AG10803 (cell line): ENCODE measurements around the gene G0S2.

ENCODE experiments used
- DNase-seq: peaks from one replicate; pipeline ENCODE4 v3.0.0; 2010; ENCODE audit warnings: low read depth
- H3K4me3 ChIP-seq: 2 replicates; pipeline ENCODE4 v1.5.1; 2011; ENCODE audit warnings: mild to moderate bottlenecking, low read length, control low read depth
- TF ChIP-seq, protein P1 (sequence below): conservative IDR thresholded peaks from 2 replicates; pipeline ENCODE4 v1.5.1; 2011; ENCODE audit warnings: mild to moderate bottlenecking, low read length, control low read depth, inconsistent platforms

Gene G0S2

GRCh38 chr1:209629621-209630382, 45.4 kb upstream of the G0S2 start:
- TF ChIP-seq, protein P1, sequence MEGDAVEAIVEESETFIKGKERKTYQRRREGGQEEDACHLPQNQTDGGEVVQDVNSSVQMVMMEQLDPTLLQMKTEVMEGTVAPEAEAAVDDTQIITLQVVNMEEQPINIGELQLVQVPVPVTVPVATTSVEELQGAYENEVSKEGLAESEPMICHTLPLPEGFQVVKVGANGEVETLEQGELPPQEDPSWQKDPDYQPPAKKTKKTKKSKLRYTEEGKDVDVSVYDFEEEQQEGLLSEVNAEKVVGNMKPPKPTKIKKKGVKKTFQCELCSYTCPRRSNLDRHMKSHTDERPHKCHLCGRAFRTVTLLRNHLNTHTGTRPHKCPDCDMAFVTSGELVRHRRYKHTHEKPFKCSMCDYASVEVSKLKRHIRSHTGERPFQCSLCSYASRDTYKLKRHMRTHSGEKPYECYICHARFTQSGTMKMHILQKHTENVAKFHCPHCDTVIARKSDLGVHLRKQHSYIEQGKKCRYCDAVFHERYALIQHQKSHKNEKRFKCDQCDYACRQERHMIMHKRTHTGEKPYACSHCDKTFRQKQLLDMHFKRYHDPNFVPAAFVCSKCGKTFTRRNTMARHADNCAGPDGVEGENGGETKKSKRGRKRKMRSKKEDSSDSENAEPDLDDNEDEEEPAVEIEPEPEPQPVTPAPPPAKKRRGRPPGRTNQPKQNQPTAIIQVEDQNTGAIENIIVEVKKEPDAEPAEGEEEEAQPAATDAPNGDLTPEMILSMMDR = no peak
- H3K4me3 ChIP-seq = no peak overlapping the region
- DNase-seq = no peak

DNA sequence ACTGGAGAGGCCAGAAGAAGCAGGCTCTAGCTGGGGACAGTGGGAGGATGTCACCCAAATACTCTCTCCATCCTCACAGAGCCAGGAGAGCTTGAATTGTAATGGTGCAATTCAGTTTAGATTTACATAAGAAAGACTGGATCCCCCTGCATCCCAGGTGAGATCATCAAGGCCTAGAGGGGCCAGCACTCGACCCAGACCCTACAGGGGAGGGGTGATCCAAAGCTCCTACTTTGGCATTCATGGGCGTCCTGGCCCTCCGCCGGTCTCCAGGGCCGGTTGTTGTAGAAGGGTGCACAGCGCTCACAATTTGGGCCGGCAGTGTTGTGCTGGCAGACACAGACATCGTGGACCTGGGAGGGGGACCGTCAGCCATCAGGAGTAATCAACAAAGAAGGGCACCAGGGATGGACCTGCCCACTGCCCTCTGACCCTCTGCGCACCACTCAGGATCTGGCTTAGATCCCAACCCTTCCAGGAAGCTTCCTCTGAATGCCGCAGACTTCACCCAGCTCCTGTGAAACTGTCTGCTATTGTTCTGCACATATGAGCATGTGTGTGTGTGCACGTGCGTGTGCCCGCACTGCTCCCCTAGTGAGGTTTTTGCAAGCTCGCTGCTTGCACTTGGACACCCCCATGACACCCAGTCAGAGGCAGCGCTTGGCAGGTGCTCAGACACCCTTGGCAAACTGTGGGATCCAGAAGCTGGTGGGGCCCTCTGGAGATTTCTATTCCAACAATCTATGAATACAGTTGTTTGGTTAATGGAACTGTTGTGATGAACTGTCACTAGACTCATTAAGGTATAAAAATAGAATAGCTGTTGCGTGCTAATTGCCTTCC, 44.6 kb upstream of the G0S2 start:
- TF ChIP-seq, protein P1 = no peak
- no peak for DNase-seq

DNA sequence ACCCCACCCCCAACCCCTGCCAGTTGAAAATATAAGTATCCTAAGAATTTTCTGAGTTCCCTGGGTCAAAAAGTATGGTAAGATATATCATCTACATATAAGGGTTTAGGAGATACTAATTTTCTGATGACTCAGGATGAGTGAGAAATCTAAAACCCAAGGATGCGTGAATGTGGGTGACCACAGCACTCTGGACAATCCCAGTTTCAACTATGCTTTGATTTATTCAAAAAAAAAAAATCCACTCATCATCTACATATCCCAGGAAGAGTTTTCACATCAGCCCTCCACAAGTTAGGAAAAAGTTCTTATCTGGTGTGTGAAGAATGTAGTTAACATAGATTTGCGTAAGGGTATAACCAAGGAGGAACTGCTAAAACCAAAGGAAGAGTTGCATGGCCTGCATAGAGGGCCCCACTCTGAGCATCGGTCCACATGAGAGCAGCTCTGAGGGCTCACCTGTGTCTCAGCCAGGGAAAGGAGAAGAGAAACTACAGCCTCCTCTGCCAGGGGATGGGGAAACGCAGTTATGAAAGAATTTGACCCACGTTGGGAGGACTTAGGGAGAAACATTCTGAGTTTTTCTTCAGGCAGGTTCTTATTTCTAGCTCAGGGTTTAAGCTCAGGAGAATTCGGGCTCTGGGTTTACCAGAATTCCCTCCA, 41.7 kb upstream of the G0S2 start:
- TF ChIP-seq, protein P1 = no peak
- peak; percentile 46 for DNase-seq

More for the DNA sequence above, 44.6 kb upstream of the G0S2 start:
- H3K4me3 ChIP-seq = no peak overlapping the region

GRCh38 chr1:209634005-209634737, 41.0 kb upstream of the G0S2 start:
- no peak for DNase-seq
- TF ChIP-seq, protein P1 = no peak

More for the DNA sequence above, 41.7 kb upstream of the G0S2 start:
- H3K4me3 ChIP-seq = no peak overlapping the region

GRCh38 chr1:209635850-209636249, 39.4 kb upstream of the G0S2 start:
- TF ChIP-seq, protein P1 = no peak
- no peak overlapping the region for H3K4me3 ChIP-seq
- DNase-seq = no peak

More at GRCh38 chr1:209634005-209634737, 41.0 kb upstream of the G0S2 start:
- no peak overlapping the region for H3K4me3 ChIP-seq

GRCh38 chr1:209641832-209642172, 33.4 kb upstream of the G0S2 start:
- no peak overlapping the region for H3K4me3 ChIP-seq
- peak; percentile 48 for DNase-seq
- TF ChIP-seq, protein P1 = no peak
